HCT116 (cell line): ENCODE measurements around the gene VSTM1. TPM values are rescaled to one million over a fixed set of nuclear protein-coding genes. Genes with fewer than 3 reads are reported as not detected.

Experiments used
- ATAC-seq: fragments of 200-7000 bp; cut with Tn5 transposase; 2 replicates; pipeline ENCODE4 v1.9.1; 2020; ENCODE audit warnings: mild to moderate bottlenecking, moderate library complexity
- BruUV-seq: library from RNA; stranded (reverse); fragments of 400-500 nt; replicated peaks from 2 replicates; lab custom pipeline; 2021; lab: Mats Ljungman, UMichigan
- CTCF ChIA-PET: fragments of 300-600 bp; sonication (Branson Sonifier 250); formaldehyde crosslinking; loops from one replicate; lab custom pipeline; 2021; ENCODE audit warnings: antibody characterized with exemption; lab: Charles Lee
- POLR2A ChIA-PET: fragments of 300-600, 350-600 bp; sonication (Branson Sonifier 250); formaldehyde crosslinking; loops from one replicate; lab custom pipeline; 2021; ENCODE audit warnings: antibody characterized with exemption; lab: Charles Lee
- RAD21 ChIA-PET, 2 experiments: fragments of 300-600 bp; sonication (Branson Sonifier 250); formaldehyde crosslinking; loops; one replicate each; lab custom pipeline; 2023; ENCODE audit warnings: low total read pairs in 2 of 2; ENCODE audit not compliant: uncharacterized antibody in 2 of 2, unreplicated experiment in 2 of 2, low non-redundant PET in 1 of 2; lab: Charles Lee
- DNase-seq: peaks from one replicate; pipeline ENCODE4 v3.0.0-alpha.2; 2010; ENCODE audit warnings: low read depth, low spot score
- H2AFZ ChIP-seq: fragments of 200-600 bp; shearing (Covaris generic), sonication (generic); 2 replicates; pipeline ENCODE4 v1.6.1; 2017; ENCODE audit warnings: low read depth, mixed run types, mixed read lengths, antibody characterized with exemption, low read length; ENCODE audit not compliant: poor library complexity, severe bottlenecking
- H3K27ac ChIP-seq: 2 replicates; pipeline ENCODE4 v1.5.1; 2012; ENCODE audit warnings: low read depth, low read length
- H3K27me3 ChIP-seq: fragments of 200-600 bp; sonication (generic); 2 replicates; pipeline ENCODE4 v1.6.1; 2016; ENCODE audit warnings: mixed run types, low read length, mixed read lengths; ENCODE audit not compliant: insufficient read depth
- H3K36me3 ChIP-seq, 2 experiments: fragments of 200-500 bp in 1 of 2; fragments of 200-600 bp in 1 of 2; sonication (Bioruptor generic) in 1 of 2; sonication (generic) in 1 of 2; 2 replicates each; pipeline versions ENCODE4 v1.5.1 to v1.6.1; 2014 to 2016; ENCODE audit warnings: low read length in 2 of 2, inconsistent platforms in 1 of 2, mixed read lengths in 1 of 2, mixed run types in 1 of 2; ENCODE audit not compliant: insufficient read depth in 2 of 2, control insufficient read depth in 1 of 2
- H3K4me1 ChIP-seq, 2 experiments: fragments of 200-600 bp in 1 of 2; sonication (generic) in 1 of 2; 2 replicates each; pipeline versions ENCODE4 v1.5.1 to v1.6.1; 2012 to 2017; ENCODE audit warnings: low read length in 2 of 2, inconsistent platforms in 1 of 2, mild to moderate bottlenecking in 1 of 2, mixed read lengths in 1 of 2, mixed run types in 1 of 2, moderate library complexity in 1 of 2; ENCODE audit not compliant: insufficient read depth in 2 of 2, control insufficient read depth in 1 of 2
- H3K4me2 ChIP-seq: fragments of 200-600 bp; sonication (generic); 2 replicates; pipeline ENCODE4 v1.6.1; 2017; ENCODE audit warnings: mixed run types, low read length, mixed read lengths
- H3K4me3 ChIP-seq, 2 experiments: fragments of 200-600 bp in 1 of 2; sonication (generic) in 1 of 2; replicated peaks in 1 of 2; 2 replicates each; pipeline ENCODE4 v1.5.1; 2011 to 2016; ENCODE audit warnings: low read length in 2 of 2, control low read depth in 1 of 2, low read depth in 1 of 2, mild to moderate bottlenecking in 1 of 2, mixed read lengths in 1 of 2, mixed run types in 1 of 2
- H3K79me2 ChIP-seq: fragments of 200-600 bp; sonication (generic); 2 replicates; pipeline ENCODE4 v1.6.1; 2017; ENCODE audit warnings: mild to moderate bottlenecking, mixed run types, low read length, moderate library complexity, mixed read lengths; ENCODE audit not compliant: insufficient read depth
- H3K9ac ChIP-seq: fragments of 200-600 bp; sonication (generic); 2 replicates; pipeline ENCODE4 v1.6.1; 2016; ENCODE audit warnings: low read length, mixed read lengths
- H3K9me2 ChIP-seq: fragments of 200-600 bp; sonication (generic), shearing (Covaris generic); 2 replicates; pipeline ENCODE4 v1.6.1; 2017; ENCODE audit warnings: mixed run types, mild to moderate bottlenecking, moderate library complexity; ENCODE audit not compliant: insufficient read depth
- H3K9me3 ChIP-seq, 2 experiments: fragments of 200-500 bp in 1 of 2; fragments of 200-600 bp in 1 of 2; sonication (Bioruptor generic) in 1 of 2; sonication (generic) in 1 of 2; 2 replicates each; pipeline ENCODE4 v1.6.1; 2014 to 2017; ENCODE audit warnings: low read length in 2 of 2, mixed read lengths in 2 of 2, inconsistent platforms in 1 of 2, low read depth in 1 of 2, mild to moderate bottlenecking in 1 of 2, mixed run types in 1 of 2, moderate library complexity in 1 of 2; ENCODE audit not compliant: control insufficient read depth in 1 of 2, insufficient read depth in 1 of 2
- H4K20me1 ChIP-seq: fragments of 200-600 bp; sonication (generic), shearing (Covaris generic); 2 replicates; pipeline ENCODE4 v1.6.1; 2017; ENCODE audit warnings: mixed run types, mild to moderate bottlenecking, moderate library complexity; ENCODE audit not compliant: insufficient read depth
- CEBPB ChIP-seq: IDR thresholded peaks from 2 replicates; pipeline ENCODE4 v1.6.1; 2012; ENCODE audit warnings: low read depth
- CTCF ChIP-seq, 3 experiments: fragments of 200-600 bp in 1 of 3; sonication (generic) in 1 of 3; IDR thresholded peaks in 2 of 3; conservative IDR thresholded peaks in 1 of 3; 2 replicates each; pipeline ENCODE4 v1.5.1; 2012 to 2017; ENCODE audit warnings: low read depth in 2 of 3, low read length in 2 of 3, antibody characterized with exemption in 1 of 3, borderline replicate concordance in 1 of 3, control low read depth in 1 of 3, mild to moderate bottlenecking in 1 of 3, mixed read lengths in 1 of 3, mixed run types in 1 of 3, moderate library complexity in 1 of 3; ENCODE audit not compliant: insufficient read depth in 1 of 3
- RAD21 ChIP-seq: IDR thresholded peaks from 2 replicates; pipeline ENCODE4 v1.6.1; 2012; ENCODE audit warnings: low read depth, mild to moderate bottlenecking
- REST ChIP-seq: IDR thresholded peaks from 2 replicates; pipeline ENCODE4 v1.6.1; 2012; ENCODE audit warnings: low read depth
- SP1 ChIP-seq: IDR thresholded peaks from 2 replicates; pipeline ENCODE4 v1.6.1; 2012; ENCODE audit warnings: low read depth
- SRF ChIP-seq: IDR thresholded peaks from 2 replicates; pipeline ENCODE4 v1.6.1; 2012; ENCODE audit warnings: low read depth
- TCF7L2 ChIP-seq: IDR thresholded peaks from 2 replicates; pipeline ENCODE4 v1.7.0; 2011; ENCODE audit warnings: borderline replicate concordance, inconsistent platforms; ENCODE audit not compliant: insufficient read depth, insufficient read length; ENCODE audit errors: extremely low read depth
- ZFX ChIP-seq: fragments of 450-650 bp; IDR thresholded peaks from 2 replicates; pipeline ENCODE4 v1.6.1; 2017
- ZNF274 ChIP-seq: fragments of 200-500 bp; sonication (Bioruptor generic); IDR thresholded peaks from 2 replicates; pipeline ENCODE4 v1.6.1; 2014; ENCODE audit warnings: mild to moderate bottlenecking, low read depth, low read length, inconsistent platforms
- intact Hi-C: fragments of 100-400 bp; cut with micrococcal nuclease; formaldehyde crosslinking; loops from 2 replicates; pipeline ENCODE4 v1.10.0; 2022
- total RNA-seq: library from RNA; stranded (reverse); gene quantifications from one replicate; pipeline ENCODE4 v1.2.1, GENCODE V29; 2021; ENCODE audit not compliant: unreplicated experiment

The VSTM1 gene
- total RNA-seq, 1 experiment from 2014 or later, result not detected

- TF ChIP-seq TCF7L2 (no peak), SRF (no peak), REST (no peak)
These were observed 28.2 kb downstream of the VSTM1 start (continued) for GRCh38 chr19:54035215-54036178.

GRCh38 chr19:54030895-54031586 lies 32.7 kb downstream of the VSTM1 start:
- Histone ChIP-seq H3K4me3 (no peak overlapping the region), H4K20me1 (no peaks in the 10 kb centered on the region), H3K36me3 (no peaks in the 10 kb centered on the region), H3K9ac (no peak overlapping the region), H2AFZ (no peak overlapping the region), H3K79me2 (no peaks in the 10 kb centered on the region), H3K27ac (no peak overlapping the region), H3K4me1 (peaks cover 0 to 3% of the 10 kb centered on the region in 2 experiments; a peak in 1 of 4 replicates), H3K4me2 (no peak overlapping the region), H3K27me3 (no peaks in the 10 kb centered on the region), H3K9me3 (no peaks in the 10 kb centered on the region), H3K9me2 (no peaks in the 10 kb centered on the region)
- intact Hi-C loops, result loop anchor here (1.0 kb wide), 1 partner anchor 222 kb away; no protein-coding TSS in a partner anchor
- no peak for TF ChIP-seq ZNF274
- TF ChIP-seq ZFX, result no peak
- TF ChIP-seq RAD21, result peak; percentile 40; the same call in 1 of the 2 replicates
- peak; percentile 35 to 52 (median 47); a peak in 5 of 6 replicates for TF ChIP-seq CTCF (IDR thresholded peaks at IDR 0.05 in 2 of 3, conservative IDR thresholded peaks at IDR 0.05 in 1 of 3; ENCODE audit: borderline replicate concordance in 1 of 3, insufficient read depth in 1 of 3, low read depth in 2 of 3, low read length in 2 of 3)
- TF ChIP-seq CEBPB, result no peak
- TF ChIP-seq SP1, result no peak
- CTCF ChIA-PET, result interaction anchor here (0.8 to 1.4 kb wide), 4 partner anchors 11 to 238 kb away, joined by 3 to 9 read pairs (median 4); no protein-coding TSS in a partner anchor
- POLR2A ChIA-PET, result no interaction called here
- RAD21 ChIA-PET, result interaction anchor here (0.7 to 0.8 kb wide), 2 partner anchors 164 to 224 kb away, joined by 3 read pairs; no protein-coding TSS in a partner anchor
- BruUV-seq, result no TSS peak
- DNase-seq (no peak), ATAC-seq (peak; percentile 44; the same call in 1 of the 2 replicates)
